ENCODE results near the gene ANGPTL4.

Gene ANGPTL4

DNA sequence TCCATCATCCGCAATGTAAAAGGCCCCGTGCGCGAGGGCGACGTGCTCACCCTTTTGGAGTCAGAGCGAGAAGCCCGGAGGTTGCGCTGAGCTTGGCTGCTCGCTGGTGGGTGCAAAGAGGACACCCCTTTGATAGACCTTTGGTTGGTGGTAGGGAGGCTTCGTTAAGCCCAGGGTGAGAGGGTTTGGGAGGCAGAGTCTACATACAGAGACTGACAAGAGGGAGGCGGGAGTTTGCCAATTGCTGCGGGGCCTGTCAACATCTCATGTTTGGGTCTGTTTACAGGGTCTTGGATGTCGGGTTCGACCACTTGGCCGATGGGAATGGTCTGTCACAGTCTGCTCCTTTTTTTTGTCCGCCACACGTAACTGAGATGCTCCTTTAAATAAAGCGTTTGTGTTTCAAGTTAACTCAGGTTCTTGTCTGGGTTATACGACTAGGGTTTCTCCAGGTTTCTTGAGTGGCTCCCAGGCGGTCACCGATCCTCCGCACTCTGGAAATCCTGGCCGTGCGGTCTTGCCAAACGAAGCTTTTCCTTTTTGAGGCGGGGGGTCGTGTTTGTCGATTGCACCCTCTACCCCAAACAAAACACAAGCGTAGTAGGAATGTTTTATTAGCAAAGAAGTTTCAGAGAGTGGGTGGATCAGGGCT lies 41.8 kb upstream of the ANGPTL4 start:
- Histone ChIP-seq H3K4ac (ENCODE audit: low read depth, low read length) (peak overlapping the region; percentile 35), H3K27me3 (ENCODE audit: insufficient read depth, low read length) (no peaks in the 10 kb centered on the region), H2BK12ac (ENCODE audit: low read length) (no peak overlapping the region), H3K4me1 (ENCODE audit: control insufficient read depth in 1 of 2, insufficient read depth in 2 of 2, low read length in 2 of 2) (peaks cover 8 to 9% of the 10 kb centered on the region in 2 experiments), H3K9me3 (ENCODE audit: insufficient read depth, low read depth, low read length) (peaks cover 1% of the 10 kb centered on the region), H3K18ac (ENCODE audit: low read length) (peak overlapping the region; percentile 41), H2AK5ac (ENCODE audit: low read length) (peak overlapping the region; percentile 5), H3K27ac (ENCODE audit: low read depth, low read length) (no peak overlapping the region), H3K79me1 (ENCODE audit: low read length) (peaks cover 10% of the 10 kb centered on the region), H3K79me2 (ENCODE audit: control insufficient read depth, insufficient read depth, low read length, poor library complexity) (peaks cover 18% of the 10 kb centered on the region), H3K4me2 (ENCODE audit: low read length) (peak overlapping the region; percentile 89), H2BK5ac (ENCODE audit: low read depth, low read length, poor library complexity) (peak overlapping the region; percentile 38), H3K4me3 (ENCODE audit: low read depth, low read length) (peak overlapping the region; percentile 89), H3K23ac (ENCODE audit: low read length) (no peak overlapping the region), H3K14ac (ENCODE audit: low read length) (peak overlapping the region; percentile 77), H4K12ac (ENCODE audit: low read depth, low read length) (no peak overlapping the region), H3K36me3 (ENCODE audit: control insufficient read depth in 1 of 2, insufficient read depth in 2 of 2, low read length in 2 of 2) (peaks cover 22 to 23% of the 10 kb centered on the region in 2 experiments), H4K91ac (ENCODE audit: low read depth, low read length) (peak overlapping the region; percentile 54), H3K9ac (ENCODE audit: low read length) (peak overlapping the region; percentile 97), H2BK120ac (ENCODE audit: insufficient read depth, low read length, poor library complexity) (peak overlapping the region; percentile 8), H4K8ac (ENCODE audit: low read depth, low read length) (peak overlapping the region; percentile 79), H2AFZ (ENCODE audit: insufficient read depth, low read length, poor library complexity) (peak overlapping the region; percentile 25)
- no peak for DNase-seq
- WGBS (ENCODE audit: extremely low coverage, insufficient coverage, insufficient read length): no CpG with 5 or more reads among the region's 30 CpGs

DNA sequence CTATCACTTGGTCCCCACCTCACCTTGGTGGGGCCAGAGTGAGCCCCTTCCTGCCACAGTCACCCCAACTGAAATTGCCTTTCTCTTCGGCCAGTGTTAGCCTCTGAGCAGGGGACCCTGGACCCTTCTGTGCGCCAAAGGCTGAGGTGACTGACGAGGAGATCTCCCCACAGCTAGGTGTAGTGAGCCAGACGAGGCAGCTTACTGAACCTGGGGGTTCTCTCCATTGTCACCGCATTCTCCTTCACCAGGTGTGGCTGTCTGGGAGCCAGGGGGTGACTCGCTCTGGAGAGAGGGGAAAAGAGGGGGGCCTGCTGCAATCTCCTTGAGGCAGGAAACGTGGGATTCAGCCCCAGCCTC lies 41.3 kb upstream of the ANGPTL4 start:
- H4K91ac ChIP-seq (ENCODE audit: low read depth, low read length): no peak overlapping the region
- H3K9me3 ChIP-seq (ENCODE audit: insufficient read depth, low read depth, low read length): peaks cover 1% of the 10 kb centered on the region
- no peak overlapping the region for H4K8ac ChIP-seq (ENCODE audit: low read depth, low read length)
- H4K12ac ChIP-seq (ENCODE audit: low read depth, low read length): no peak overlapping the region
- peaks cover 22 to 23% of the 10 kb centered on the region in 2 experiments for H3K36me3 ChIP-seq (ENCODE audit: control insufficient read depth in 1 of 2, insufficient read depth in 2 of 2, low read length in 2 of 2)
- H2AFZ ChIP-seq (ENCODE audit: insufficient read depth, low read length, poor library complexity): no peak overlapping the region
- no peak overlapping the region for H2BK12ac ChIP-seq (ENCODE audit: low read length)
- H3K23ac ChIP-seq (ENCODE audit: low read length): no peak overlapping the region
- H3K18ac ChIP-seq (ENCODE audit: low read length): no peak overlapping the region
- H3K14ac ChIP-seq (ENCODE audit: low read length): no peak overlapping the region
- H3K4me1 ChIP-seq (ENCODE audit: control insufficient read depth in 1 of 2, insufficient read depth in 2 of 2, low read length in 2 of 2): peaks cover 8 to 9% of the 10 kb centered on the region in 2 experiments
- no peak overlapping the region for H3K4me3 ChIP-seq (ENCODE audit: low read depth, low read length)
- H3K79me2 ChIP-seq (ENCODE audit: control insufficient read depth, insufficient read depth, low read length, poor library complexity): peaks cover 18% of the 10 kb centered on the region
- WGBS (ENCODE audit: extremely low coverage, insufficient coverage, insufficient read length): no CpG with 5 or more reads among the region's 7 CpGs
- H2AK5ac ChIP-seq (ENCODE audit: low read length): no peak overlapping the region
- DNase-seq: no peak
- peaks cover 10% of the 10 kb centered on the region for H3K79me1 ChIP-seq (ENCODE audit: low read length)
- H2BK120ac ChIP-seq (ENCODE audit: insufficient read depth, low read length, poor library complexity): no peak overlapping the region
- peak overlapping the region; percentile 57 for H3K9ac ChIP-seq (ENCODE audit: low read length)
- no peaks in the 10 kb centered on the region for H3K27me3 ChIP-seq (ENCODE audit: insufficient read depth, low read length)
- H3K4ac ChIP-seq (ENCODE audit: low read depth, low read length): peak overlapping the region; percentile 26
- H3K4me2 ChIP-seq (ENCODE audit: low read length): peak overlapping the region; percentile 89
- H2BK5ac ChIP-seq (ENCODE audit: low read depth, low read length, poor library complexity): no peak overlapping the region
- H3K27ac ChIP-seq (ENCODE audit: low read depth, low read length): no peak overlapping the region

DNA sequence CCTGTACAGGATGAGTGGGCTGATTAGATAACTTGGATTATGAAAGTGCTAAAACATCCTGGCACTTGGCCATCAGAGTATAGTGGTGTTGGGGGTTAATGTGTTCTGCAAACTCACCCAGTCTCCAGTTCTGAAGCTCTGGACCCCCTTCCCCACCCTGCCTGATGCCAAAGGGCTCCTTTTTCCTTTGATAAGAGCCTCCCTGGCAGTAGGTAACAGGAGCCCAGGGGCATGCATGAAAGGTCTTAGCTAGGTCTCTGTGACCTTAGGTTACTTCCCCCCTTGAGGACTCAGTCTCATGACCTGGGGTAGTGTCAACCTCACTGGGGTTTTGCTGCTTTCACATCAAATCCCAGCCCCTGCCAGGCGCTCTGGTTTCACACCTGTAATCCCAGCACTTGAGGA lies 40.2 kb upstream of the ANGPTL4 start:
- H2BK5ac ChIP-seq (ENCODE audit: low read depth, low read length, poor library complexity): no peak overlapping the region

DNA sequence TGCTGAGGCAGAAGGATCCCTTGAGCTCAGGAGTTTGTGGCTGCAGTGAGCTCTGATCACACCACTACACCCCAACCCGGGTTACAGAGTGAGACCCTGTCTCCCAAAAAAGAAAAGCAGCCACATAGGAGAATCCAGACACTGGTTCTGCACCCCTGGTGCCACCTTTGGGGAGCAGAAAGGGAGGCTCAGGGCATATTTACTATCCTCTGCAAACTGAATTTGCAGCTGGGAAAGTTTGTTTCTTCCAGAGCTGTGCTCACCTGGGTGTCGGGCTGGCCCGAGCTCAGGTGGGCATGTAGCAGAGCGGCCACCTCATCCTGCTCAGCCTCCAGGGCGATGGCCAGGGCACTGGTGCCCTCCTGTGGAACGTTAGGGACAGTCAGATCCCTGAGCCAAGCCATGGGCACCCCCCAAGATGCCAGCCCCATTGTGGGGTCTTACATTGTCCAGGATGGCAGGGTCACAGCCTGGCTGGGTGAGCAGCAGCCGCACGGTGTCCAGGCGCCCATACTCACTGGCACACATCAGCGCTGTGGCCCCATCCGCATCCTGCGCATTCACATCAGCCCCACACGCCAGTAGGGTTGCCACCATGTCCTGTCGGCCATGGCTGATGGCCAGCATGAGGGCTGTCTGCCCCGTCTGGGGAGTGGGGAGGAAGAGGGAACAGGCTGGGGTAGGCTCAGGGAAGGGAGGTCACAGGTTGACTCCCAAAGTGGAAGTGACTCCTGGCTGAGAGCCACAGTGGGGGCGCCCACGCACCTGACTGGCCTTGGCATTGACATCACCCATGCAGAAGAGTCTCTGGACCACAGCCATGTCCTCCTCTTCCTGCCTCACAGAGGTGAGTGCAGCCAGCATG lies 39.5 kb upstream of the ANGPTL4 start:
- Histone ChIP-seq H2BK120ac (ENCODE audit: insufficient read depth, low read length, poor library complexity) (no peak overlapping the region), H3K4me2 (ENCODE audit: low read length) (no peak overlapping the region), H3K4ac (ENCODE audit: low read depth, low read length) (no peak overlapping the region), H4K12ac (ENCODE audit: low read depth, low read length) (no peak overlapping the region), H3K4me1 (ENCODE audit: control insufficient read depth in 1 of 2, insufficient read depth in 2 of 2, low read length in 2 of 2) (peaks cover 8 to 9% of the 10 kb centered on the region in 2 experiments), H3K79me2 (ENCODE audit: control insufficient read depth, insufficient read depth, low read length, poor library complexity) (peaks cover 18% of the 10 kb centered on the region), H2AFZ (ENCODE audit: insufficient read depth, low read length, poor library complexity) (no peak overlapping the region), H3K36me3 (ENCODE audit: control insufficient read depth in 1 of 2, insufficient read depth in 2 of 2, low read length in 2 of 2) (peaks cover 22 to 23% of the 10 kb centered on the region in 2 experiments), H2AK5ac (ENCODE audit: low read length) (no peak overlapping the region), H3K14ac (ENCODE audit: low read length) (no peak overlapping the region), H3K23ac (ENCODE audit: low read length) (no peak overlapping the region), H3K79me1 (ENCODE audit: low read length) (peaks cover 10% of the 10 kb centered on the region), H3K18ac (ENCODE audit: low read length) (no peak overlapping the region), H3K9ac (ENCODE audit: low read length) (no peak overlapping the region), H2BK5ac (ENCODE audit: low read depth, low read length, poor library complexity) (no peak overlapping the region), H3K4me3 (ENCODE audit: low read depth, low read length) (no peak overlapping the region), H3K27me3 (ENCODE audit: insufficient read depth, low read length) (no peaks in the 10 kb centered on the region), H3K9me3 (ENCODE audit: insufficient read depth, low read depth, low read length) (peaks cover 1% of the 10 kb centered on the region), H3K27ac (ENCODE audit: low read depth, low read length) (no peak overlapping the region), H4K8ac (ENCODE audit: low read depth, low read length) (no peak overlapping the region), H4K91ac (ENCODE audit: low read depth, low read length) (no peak overlapping the region), H2BK12ac (ENCODE audit: low read length) (no peak overlapping the region)
- no CpG with 5 or more reads among the region's 17 CpGs for WGBS (ENCODE audit: extremely low coverage, insufficient coverage, insufficient read length)
- DNase-seq: no peak

More for the DNA sequence above, 40.2 kb upstream of the ANGPTL4 start:
- no peak overlapping the region for H3K18ac ChIP-seq (ENCODE audit: low read length)
- no peak for DNase-seq
- H3K27ac ChIP-seq (ENCODE audit: low read depth, low read length): no peak overlapping the region
- peaks cover 10% of the 10 kb centered on the region for H3K79me1 ChIP-seq (ENCODE audit: low read length)
- H2AK5ac ChIP-seq (ENCODE audit: low read length): no peak overlapping the region
- H2BK120ac ChIP-seq (ENCODE audit: insufficient read depth, low read length, poor library complexity): no peak overlapping the region
- no peak overlapping the region for H3K4me2 ChIP-seq (ENCODE audit: low read length)
- peaks cover 8 to 9% of the 10 kb centered on the region in 2 experiments for H3K4me1 ChIP-seq (ENCODE audit: control insufficient read depth in 1 of 2, insufficient read depth in 2 of 2, low read length in 2 of 2)
- no peak overlapping the region for H3K4me3 ChIP-seq (ENCODE audit: low read depth, low read length)
- no peak overlapping the region for H4K12ac ChIP-seq (ENCODE audit: low read depth, low read length)
- H3K36me3 ChIP-seq (ENCODE audit: control insufficient read depth in 1 of 2, insufficient read depth in 2 of 2, low read length in 2 of 2): peaks cover 22 to 23% of the 10 kb centered on the region in 2 experiments
- no peak overlapping the region for H4K91ac ChIP-seq (ENCODE audit: low read depth, low read length)
- H3K9ac ChIP-seq (ENCODE audit: low read length): no peak overlapping the region
- H4K8ac ChIP-seq (ENCODE audit: low read depth, low read length): no peak overlapping the region
- no peak overlapping the region for H2BK12ac ChIP-seq (ENCODE audit: low read length)
- no peak overlapping the region for H3K14ac ChIP-seq (ENCODE audit: low read length)
- WGBS (ENCODE audit: extremely low coverage, insufficient coverage, insufficient read length): no CpG with 5 or more reads among the region's 1 CpG
- H3K4ac ChIP-seq (ENCODE audit: low read depth, low read length): no peak overlapping the region
- peaks cover 18% of the 10 kb centered on the region for H3K79me2 ChIP-seq (ENCODE audit: control insufficient read depth, insufficient read depth, low read length, poor library complexity)
- H3K9me3 ChIP-seq (ENCODE audit: insufficient read depth, low read depth, low read length): peaks cover 1% of the 10 kb centered on the region
- H2AFZ ChIP-seq (ENCODE audit: insufficient read depth, low read length, poor library complexity): no peak overlapping the region
- no peak overlapping the region for H3K23ac ChIP-seq (ENCODE audit: low read length)
- no peaks in the 10 kb centered on the region for H3K27me3 ChIP-seq (ENCODE audit: insufficient read depth, low read length)

Data from trophoblast cell (in vitro differentiated cells and primary cell).